GM23338 (cell line): ENCODE data around the gene RAP1GAP. TPM values are rescaled to one million over a fixed set of nuclear protein-coding genes. Genes with fewer than 3 reads are reported as not detected.

Experiments
- ATAC-seq: fragments of 200-7000 bp; cut with Tn5 transposase; 3 replicates; pipeline ENCODE4 v1.9.1; 2020
- DNase-seq: peaks from one replicate; pipeline ENCODE4 v3.0.0-alpha.2; 2015; ENCODE audit warnings: low spot score
- H2AFZ ChIP-seq: fragments of 200-600 bp; sonication (generic); 2 replicates; pipeline ENCODE4 v1.8.0; 2016; ENCODE audit warnings: antibody characterized with exemption, mild to moderate bottlenecking, moderate library complexity
- H3F3A ChIP-seq: fragments of 200-600 bp; sonication (generic); replicated peaks from 2 replicates; pipeline ENCODE4 v1.8.0; 2017; ENCODE audit warnings: antibody characterized with exemption, mixed run types, low read depth
- H3K27ac ChIP-seq: fragments of 200-600 bp; sonication (generic); 2 replicates; pipeline ENCODE4 v1.6.1; 2016; ENCODE audit warnings: low read depth
- H3K27me3 ChIP-seq: fragments of 200-600 bp; sonication (generic); 2 replicates; pipeline ENCODE4 v1.8.0; 2016; ENCODE audit warnings: mild to moderate bottlenecking, mixed run types, moderate library complexity; ENCODE audit not compliant: insufficient read depth
- H3K36me3 ChIP-seq: fragments of 200-600 bp; sonication (generic); 2 replicates; pipeline ENCODE4 v1.8.0; 2016; ENCODE audit warnings: mild to moderate bottlenecking; ENCODE audit not compliant: insufficient read depth
- H3K4me1 ChIP-seq: fragments of 200-600 bp; sonication (generic); 2 replicates; pipeline ENCODE4 v1.8.0; 2016; ENCODE audit warnings: mild to moderate bottlenecking, moderate library complexity; ENCODE audit not compliant: insufficient read depth
- H3K4me2 ChIP-seq: fragments of 200-600 bp; sonication (generic); 2 replicates; pipeline ENCODE4 v1.7.1; 2017; ENCODE audit warnings: mixed run types
- H3K4me3 ChIP-seq: fragments of 200-600 bp; sonication (generic); 2 replicates; pipeline ENCODE4 v1.6.1; 2016; ENCODE audit warnings: mixed run types
- H3K79me2 ChIP-seq: fragments of 200-600 bp; sonication (generic); replicated peaks from 2 replicates; pipeline ENCODE4 v1.8.0; 2017; ENCODE audit warnings: mild to moderate bottlenecking; ENCODE audit not compliant: insufficient read depth
- H3K9me2 ChIP-seq: fragments of 200-600 bp; sonication (generic); 2 replicates; pipeline ENCODE4 v1.8.0; 2017; ENCODE audit not compliant: insufficient read depth
- H4K20me1 ChIP-seq: fragments of 200-600 bp; sonication (generic); replicated peaks from 2 replicates; pipeline ENCODE4 v1.8.0; 2017; ENCODE audit warnings: mild to moderate bottlenecking; ENCODE audit not compliant: insufficient read depth
- H3K27ac Mint-ChIP-seq: 2 replicates; pipeline ENCODE4 v1.8.0; 2020; ENCODE audit warnings: inconsistent platforms, mild to moderate bottlenecking, moderate library complexity, mixed read lengths
- H3K27me3 Mint-ChIP-seq: 3 replicates; pipeline ENCODE4 v1.8.0; 2022; ENCODE audit warnings: low read depth, mild to moderate bottlenecking, moderate library complexity, mixed read lengths, inconsistent platforms; ENCODE audit not compliant: insufficient read depth, poor library complexity
- H3K36me3 Mint-ChIP-seq: 3 replicates; pipeline ENCODE4 v1.8.0; 2021; ENCODE audit warnings: low read depth, mild to moderate bottlenecking, inconsistent platforms, moderate library complexity, mixed read lengths
- H3K4me1 Mint-ChIP-seq: 3 replicates; pipeline ENCODE4 v1.8.0; 2020; ENCODE audit warnings: mild to moderate bottlenecking, inconsistent platforms, mixed read lengths
- H3K4me3 Mint-ChIP-seq: 3 replicates; pipeline ENCODE4 v1.8.0; 2021; ENCODE audit warnings: moderate library complexity, mild to moderate bottlenecking, inconsistent platforms, mixed read lengths
- H3K9me3 Mint-ChIP-seq: 3 replicates; pipeline ENCODE4 v1.8.0; 2020; ENCODE audit warnings: moderate library complexity, mild to moderate bottlenecking, inconsistent platforms, mixed read lengths
- CREB1 ChIP-seq: fragments of 250-450 bp; sonication (Bioruptor Pico); IDR thresholded peaks from 2 replicates; pipeline ENCODE4 v1.5.0; 2020; ENCODE audit warnings: low read depth, mild to moderate bottlenecking, moderate library complexity
- EZH2 ChIP-seq: fragments of 200-600 bp; sonication (generic); IDR thresholded peaks from one replicate; pipeline ENCODE4 v1.8.0; 2017; ENCODE audit warnings: antibody characterized with exemption, mild to moderate bottlenecking, low read depth; ENCODE audit not compliant: unreplicated experiment
- EZH2phosphoT487 ChIP-seq: fragments of 200-600 bp; sonication (generic); IDR thresholded peaks from one replicate; pipeline ENCODE4 v1.8.1; 2018; ENCODE audit warnings: antibody characterized with exemption; ENCODE audit not compliant: unreplicated experiment
- JUNB ChIP-seq: IDR thresholded peaks from one replicate; pipeline ENCODE4 v1.6.1; 2016; ENCODE audit warnings: antibody characterized with exemption; ENCODE audit not compliant: unreplicated experiment
- NANOG ChIP-seq: IDR thresholded peaks from 2 replicates; pipeline ENCODE4 v1.6.1; 2016; ENCODE audit warnings: antibody characterized with exemption, borderline replicate concordance
- POLR2AphosphoS5 ChIP-seq: IDR thresholded peaks from 2 replicates; pipeline ENCODE4 v1.6.1; 2016; ENCODE audit warnings: antibody characterized with exemption, low read depth
- ZNF114 ChIP-seq: fragments of 250-450 bp; sonication (Bioruptor Pico); IDR thresholded peaks from 2 replicates; pipeline ENCODE4 v1.5.0; 2020; ENCODE audit warnings: mild to moderate bottlenecking, moderate library complexity
- ZNF331 ChIP-seq: fragments of 250-450 bp; sonication (Bioruptor Pico); IDR thresholded peaks from 2 replicates; pipeline ENCODE4 v1.5.0; 2020; ENCODE audit warnings: low read depth, mild to moderate bottlenecking, moderate library complexity
- polyA plus RNA-seq: library from polyadenylated mRNA; unstranded; fragments of >200 nt; fragmentation: Nextera tagmentation; extraction: Ambion mirVana; gene quantifications from 2 replicates; pipeline ENCODE4 v1.2.1, GENCODE V29; 2016
- total RNA-seq: library from RNA; depleted of rRNA; stranded (reverse); fragments of >200 nt; shearing (Covaris generic); gene quantifications from 2 replicates; pipeline ENCODE4 v1.2.3, GENCODE V29; 2014
- TF ChIP-seq, protein P1 (sequence below): IDR thresholded peaks from one replicate; pipeline ENCODE4 v1.6.1; 2018; ENCODE audit warnings: antibody characterized with exemption; ENCODE audit not compliant: unreplicated experiment
- TF ChIP-seq, protein P2 (sequence below): IDR thresholded peaks from 2 replicates; pipeline ENCODE4 v1.6.1; 2016; ENCODE audit warnings: antibody characterized with exemption
- TF ChIP-seq, protein P3 (sequence below), 2 experiments: fragments of 200-600 bp in 1 of 2; sonication (generic) in 1 of 2; conservative IDR thresholded peaks; 2 replicates each; pipeline versions ENCODE4 v1.5.1 to v1.6.1; 2016 to 2017; ENCODE audit warnings: antibody characterized with exemption in 2 of 2, low read depth in 2 of 2, mild to moderate bottlenecking in 2 of 2, moderate library complexity in 1 of 2
- TF ChIP-seq, protein P4 (sequence below): fragments of 250-450 bp; sonication (Bioruptor Pico); IDR thresholded peaks from 2 replicates; pipeline ENCODE4 v1.5.0; 2020; ENCODE audit warnings: mild to moderate bottlenecking, moderate library complexity

Gene RAP1GAP
- total and polyA plus RNA-seq, 2 experiments from 2014 or later = 4.3 to 6.6 TPM

DNA sequence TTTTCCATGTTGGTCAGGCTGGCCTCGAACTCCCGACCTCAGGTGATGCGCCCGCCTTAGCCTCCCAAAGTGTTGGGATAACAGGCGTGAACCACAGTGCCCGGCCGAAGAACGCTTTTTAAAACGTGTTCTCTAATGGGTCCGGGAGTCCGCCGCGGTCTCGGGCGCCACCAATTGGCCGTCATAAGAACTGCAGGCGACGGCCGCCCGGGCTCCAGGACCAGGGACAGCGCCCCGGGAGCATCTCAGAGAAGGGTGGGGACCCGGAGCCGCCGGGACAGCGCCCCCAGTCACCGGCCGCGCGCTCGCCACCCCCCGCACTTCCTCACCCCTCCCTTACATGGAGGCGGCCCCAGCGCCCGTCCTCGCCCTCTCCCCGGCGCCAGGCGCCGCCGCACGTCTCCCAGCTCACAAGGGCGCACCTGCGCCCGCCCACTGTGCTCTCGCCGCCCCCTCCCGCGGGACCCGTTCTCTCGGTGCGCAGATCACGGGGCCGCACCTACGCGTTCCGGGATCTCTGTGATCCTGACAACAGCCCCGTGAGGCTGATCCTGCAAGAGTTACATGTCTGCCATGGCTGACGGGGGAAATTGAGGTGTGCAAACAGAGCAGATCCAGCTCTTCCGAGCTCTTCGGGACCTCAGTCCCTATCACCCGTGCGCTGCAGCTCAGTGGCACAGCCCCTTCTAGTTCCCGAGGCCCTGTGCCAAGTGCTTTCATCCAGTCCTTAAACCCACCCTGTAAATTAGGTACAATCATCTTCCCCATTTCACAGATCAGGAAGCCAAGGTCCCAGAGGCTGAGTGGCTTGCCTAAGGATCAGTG lies 9.8 kb downstream of the RAP1GAP start:
- Histone ChIP-seq H2AFZ (peak overlapping the region; percentile 96), H3F3A (0 out of 2 replicates have a peak, but pooled peaks cover 4% of the 10 kb centered on the region)
- H3K4me3 Mint-ChIP-seq = peak overlapping the region; percentile 76

More for the DNA sequence above, 9.8 kb downstream of the RAP1GAP start:
- Histone ChIP-seq H3K4me3 (peak overlapping the region; percentile 80), H3K4me1 (no peaks in the 10 kb centered on the region; the same call in 1 of the 2 replicates), H4K20me1 (no peaks in the 10 kb centered on the region), H3K27me3 (peaks cover 15% of the 10 kb centered on the region), H3K9me2 (no peaks in the 10 kb centered on the region), H3K36me3 (no peaks in the 10 kb centered on the region), H3K4me2 (peak overlapping the region; percentile 96), H3K27ac (no peak overlapping the region), H3K79me2 (no peaks in the 10 kb centered on the region)
- H3K27ac Mint-ChIP-seq = no peak overlapping the region
- no peaks in the 10 kb centered on the region for H3K9me3 Mint-ChIP-seq
- peaks cover 10% of the 10 kb centered on the region; the same call in 2 of the 3 replicates for H3K4me1 Mint-ChIP-seq
- ATAC-seq = peak; percentile 85
- H3K27me3 Mint-ChIP-seq = peaks cover 25% of the 10 kb centered on the region
- no peaks in the 10 kb centered on the region for H3K36me3 Mint-ChIP-seq
- DNase-seq = peak; percentile 85
- TF ChIP-seq CREB1 (CRISPR knock-in tag) (peak; percentile 74), POLR2AphosphoS5 (no peak), JUNB (no peak), NANOG (no peak), ZNF114 (CRISPR knock-in tag) (no peak), EZH2phosphoT487 (no peak), EZH2 (no peak), ZNF331 (CRISPR knock-in tag) (0 out of 2 replicates have a peak, but pooled peaks have one; percentile 35)
- TF ChIP-seq, protein P1, sequence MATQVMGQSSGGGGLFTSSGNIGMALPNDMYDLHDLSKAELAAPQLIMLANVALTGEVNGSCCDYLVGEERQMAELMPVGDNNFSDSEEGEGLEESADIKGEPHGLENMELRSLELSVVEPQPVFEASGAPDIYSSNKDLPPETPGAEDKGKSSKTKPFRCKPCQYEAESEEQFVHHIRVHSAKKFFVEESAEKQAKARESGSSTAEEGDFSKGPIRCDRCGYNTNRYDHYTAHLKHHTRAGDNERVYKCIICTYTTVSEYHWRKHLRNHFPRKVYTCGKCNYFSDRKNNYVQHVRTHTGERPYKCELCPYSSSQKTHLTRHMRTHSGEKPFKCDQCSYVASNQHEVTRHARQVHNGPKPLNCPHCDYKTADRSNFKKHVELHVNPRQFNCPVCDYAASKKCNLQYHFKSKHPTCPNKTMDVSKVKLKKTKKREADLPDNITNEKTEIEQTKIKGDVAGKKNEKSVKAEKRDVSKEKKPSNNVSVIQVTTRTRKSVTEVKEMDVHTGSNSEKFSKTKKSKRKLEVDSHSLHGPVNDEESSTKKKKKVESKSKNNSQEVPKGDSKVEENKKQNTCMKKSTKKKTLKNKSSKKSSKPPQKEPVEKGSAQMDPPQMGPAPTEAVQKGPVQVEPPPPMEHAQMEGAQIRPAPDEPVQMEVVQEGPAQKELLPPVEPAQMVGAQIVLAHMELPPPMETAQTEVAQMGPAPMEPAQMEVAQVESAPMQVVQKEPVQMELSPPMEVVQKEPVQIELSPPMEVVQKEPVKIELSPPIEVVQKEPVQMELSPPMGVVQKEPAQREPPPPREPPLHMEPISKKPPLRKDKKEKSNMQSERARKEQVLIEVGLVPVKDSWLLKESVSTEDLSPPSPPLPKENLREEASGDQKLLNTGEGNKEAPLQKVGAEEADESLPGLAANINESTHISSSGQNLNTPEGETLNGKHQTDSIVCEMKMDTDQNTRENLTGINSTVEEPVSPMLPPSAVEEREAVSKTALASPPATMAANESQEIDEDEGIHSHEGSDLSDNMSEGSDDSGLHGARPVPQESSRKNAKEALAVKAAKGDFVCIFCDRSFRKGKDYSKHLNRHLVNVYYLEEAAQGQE = peak; percentile 99
- TF ChIP-seq, protein P2, sequence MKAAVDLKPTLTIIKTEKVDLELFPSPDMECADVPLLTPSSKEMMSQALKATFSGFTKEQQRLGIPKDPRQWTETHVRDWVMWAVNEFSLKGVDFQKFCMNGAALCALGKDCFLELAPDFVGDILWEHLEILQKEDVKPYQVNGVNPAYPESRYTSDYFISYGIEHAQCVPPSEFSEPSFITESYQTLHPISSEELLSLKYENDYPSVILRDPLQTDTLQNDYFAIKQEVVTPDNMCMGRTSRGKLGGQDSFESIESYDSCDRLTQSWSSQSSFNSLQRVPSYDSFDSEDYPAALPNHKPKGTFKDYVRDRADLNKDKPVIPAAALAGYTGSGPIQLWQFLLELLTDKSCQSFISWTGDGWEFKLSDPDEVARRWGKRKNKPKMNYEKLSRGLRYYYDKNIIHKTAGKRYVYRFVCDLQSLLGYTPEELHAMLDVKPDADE = no peak
- TF ChIP-seq, protein P3, sequence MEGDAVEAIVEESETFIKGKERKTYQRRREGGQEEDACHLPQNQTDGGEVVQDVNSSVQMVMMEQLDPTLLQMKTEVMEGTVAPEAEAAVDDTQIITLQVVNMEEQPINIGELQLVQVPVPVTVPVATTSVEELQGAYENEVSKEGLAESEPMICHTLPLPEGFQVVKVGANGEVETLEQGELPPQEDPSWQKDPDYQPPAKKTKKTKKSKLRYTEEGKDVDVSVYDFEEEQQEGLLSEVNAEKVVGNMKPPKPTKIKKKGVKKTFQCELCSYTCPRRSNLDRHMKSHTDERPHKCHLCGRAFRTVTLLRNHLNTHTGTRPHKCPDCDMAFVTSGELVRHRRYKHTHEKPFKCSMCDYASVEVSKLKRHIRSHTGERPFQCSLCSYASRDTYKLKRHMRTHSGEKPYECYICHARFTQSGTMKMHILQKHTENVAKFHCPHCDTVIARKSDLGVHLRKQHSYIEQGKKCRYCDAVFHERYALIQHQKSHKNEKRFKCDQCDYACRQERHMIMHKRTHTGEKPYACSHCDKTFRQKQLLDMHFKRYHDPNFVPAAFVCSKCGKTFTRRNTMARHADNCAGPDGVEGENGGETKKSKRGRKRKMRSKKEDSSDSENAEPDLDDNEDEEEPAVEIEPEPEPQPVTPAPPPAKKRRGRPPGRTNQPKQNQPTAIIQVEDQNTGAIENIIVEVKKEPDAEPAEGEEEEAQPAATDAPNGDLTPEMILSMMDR (conservative IDR thresholded peaks at IDR 0.05; ENCODE audit: low read depth in 2 of 2) = peak; percentile 77 to 88
- TF ChIP-seq, protein P4, sequence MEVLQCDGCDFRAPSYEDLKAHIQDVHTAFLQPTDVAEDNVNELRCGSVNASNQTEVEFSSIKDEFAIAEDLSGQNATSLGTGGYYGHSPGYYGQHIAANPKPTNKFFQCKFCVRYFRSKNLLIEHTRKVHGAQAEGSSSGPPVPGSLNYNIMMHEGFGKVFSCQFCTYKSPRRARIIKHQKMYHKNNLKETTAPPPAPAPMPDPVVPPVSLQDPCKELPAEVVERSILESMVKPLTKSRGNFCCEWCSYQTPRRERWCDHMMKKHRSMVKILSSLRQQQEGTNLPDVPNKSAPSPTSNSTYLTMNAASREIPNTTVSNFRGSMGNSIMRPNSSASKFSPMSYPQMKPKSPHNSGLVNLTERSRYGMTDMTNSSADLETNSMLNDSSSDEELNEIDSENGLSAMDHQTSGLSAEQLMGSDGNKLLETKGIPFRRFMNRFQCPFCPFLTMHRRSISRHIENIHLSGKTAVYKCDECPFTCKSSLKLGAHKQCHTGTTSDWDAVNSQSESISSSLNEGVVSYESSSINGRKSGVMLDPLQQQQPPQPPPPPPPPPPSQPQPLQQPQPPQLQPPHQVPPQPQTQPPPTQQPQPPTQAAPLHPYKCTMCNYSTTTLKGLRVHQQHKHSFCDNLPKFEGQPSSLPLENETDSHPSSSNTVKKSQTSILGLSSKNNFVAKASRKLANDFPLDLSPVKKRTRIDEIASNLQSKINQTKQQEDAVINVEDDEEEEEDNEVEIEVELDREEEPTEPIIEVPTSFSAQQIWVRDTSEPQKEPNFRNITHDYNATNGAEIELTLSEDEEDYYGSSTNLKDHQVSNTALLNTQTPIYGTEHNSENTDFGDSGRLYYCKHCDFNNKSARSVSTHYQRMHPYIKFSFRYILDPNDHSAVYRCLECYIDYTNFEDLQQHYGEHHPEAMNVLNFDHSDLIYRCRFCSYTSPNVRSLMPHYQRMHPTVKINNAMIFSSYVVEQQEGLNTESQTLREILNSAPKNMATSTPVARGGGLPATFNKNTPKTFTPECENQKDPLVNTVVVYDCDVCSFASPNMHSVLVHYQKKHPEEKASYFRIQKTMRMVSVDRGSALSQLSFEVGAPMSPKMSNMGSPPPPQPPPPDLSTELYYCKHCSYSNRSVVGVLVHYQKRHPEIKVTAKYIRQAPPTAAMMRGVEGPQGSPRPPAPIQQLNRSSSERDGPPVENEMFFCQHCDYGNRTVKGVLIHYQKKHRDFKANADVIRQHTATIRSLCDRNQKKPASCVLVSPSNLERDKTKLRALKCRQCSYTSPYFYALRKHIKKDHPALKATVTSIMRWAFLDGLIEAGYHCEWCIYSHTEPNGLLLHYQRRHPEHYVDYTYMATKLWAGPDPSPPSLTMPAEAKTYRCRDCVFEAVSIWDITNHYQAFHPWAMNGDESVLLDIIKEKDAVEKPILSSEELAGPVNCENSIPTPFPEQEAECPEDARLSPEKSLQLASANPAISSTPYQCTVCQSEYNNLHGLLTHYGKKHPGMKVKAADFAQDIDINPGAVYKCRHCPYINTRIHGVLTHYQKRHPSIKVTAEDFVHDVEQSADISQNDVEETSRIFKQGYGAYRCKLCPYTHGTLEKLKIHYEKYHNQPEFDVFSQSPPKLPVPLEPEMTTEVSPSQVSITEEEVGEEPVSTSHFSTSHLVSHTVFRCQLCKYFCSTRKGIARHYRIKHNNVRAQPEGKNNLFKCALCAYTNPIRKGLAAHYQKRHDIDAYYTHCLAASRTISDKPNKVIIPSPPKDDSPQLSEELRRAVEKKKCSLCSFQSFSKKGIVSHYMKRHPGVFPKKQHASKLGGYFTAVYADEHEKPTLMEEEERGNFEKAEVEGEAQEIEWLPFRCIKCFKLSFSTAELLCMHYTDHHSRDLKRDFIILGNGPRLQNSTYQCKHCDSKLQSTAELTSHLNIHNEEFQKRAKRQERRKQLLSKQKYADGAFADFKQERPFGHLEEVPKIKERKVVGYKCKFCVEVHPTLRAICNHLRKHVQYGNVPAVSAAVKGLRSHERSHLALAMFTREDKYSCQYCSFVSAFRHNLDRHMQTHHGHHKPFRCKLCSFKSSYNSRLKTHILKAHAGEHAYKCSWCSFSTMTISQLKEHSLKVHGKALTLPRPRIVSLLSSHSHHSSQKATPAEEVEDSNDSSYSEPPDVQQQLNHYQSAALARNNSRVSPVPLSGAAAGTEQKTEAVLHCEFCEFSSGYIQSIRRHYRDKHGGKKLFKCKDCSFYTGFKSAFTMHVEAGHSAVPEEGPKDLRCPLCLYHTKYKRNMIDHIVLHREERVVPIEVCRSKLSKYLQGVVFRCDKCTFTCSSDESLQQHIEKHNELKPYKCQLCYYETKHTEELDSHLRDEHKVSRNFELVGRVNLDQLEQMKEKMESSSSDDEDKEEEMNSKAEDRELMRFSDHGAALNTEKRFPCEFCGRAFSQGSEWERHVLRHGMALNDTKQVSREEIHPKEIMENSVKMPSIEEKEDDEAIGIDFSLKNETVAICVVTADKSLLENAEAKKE (CRISPR knock-in tag) = no peak; the same call in 1 of the 2 replicates
